Muscle layer of duodenum (tissue), 2 donors: ENCODE results near the gene NIN.

ENCODE experiments used
- H3K27ac ChIP-seq: one replicate; pipeline ENCODE4 v1.7.0; 2013; ENCODE audit warnings: mild to moderate bottlenecking, low read length
- H3K27me3 ChIP-seq: one replicate; pipeline ENCODE4 v1.7.0; 2013; ENCODE audit warnings: low read depth, mild to moderate bottlenecking, control low read depth, low read length
- H3K36me3 ChIP-seq, 2 donors: one replicate each; pipeline ENCODE4 v1.7.0; 2013; ENCODE audit warnings: low read length in 2 of 2, control low read depth in 1 of 2, mild to moderate bottlenecking in 1 of 2; ENCODE audit not compliant: insufficient read depth in 2 of 2, control insufficient read depth in 1 of 2
- H3K4me1 ChIP-seq, 2 donors: one replicate each; pipeline ENCODE4 v1.7.0; 2013; ENCODE audit warnings: low read length in 2 of 2, mild to moderate bottlenecking in 2 of 2, control low read depth in 1 of 2, moderate library complexity in 1 of 2; ENCODE audit not compliant: insufficient read depth in 2 of 2, control insufficient read depth in 1 of 2
- H3K4me3 ChIP-seq, 2 donors: one replicate each; pipeline ENCODE4 v1.7.0; 2013; ENCODE audit warnings: low read length in 2 of 2, low read depth in 1 of 2, mild to moderate bottlenecking in 1 of 2
- H3K9me3 ChIP-seq, 2 donors: one replicate each; pipeline ENCODE4 v1.7.0; 2013; ENCODE audit warnings: low read length in 2 of 2, control low read depth in 1 of 2, mild to moderate bottlenecking in 1 of 2; ENCODE audit not compliant: control insufficient read depth in 1 of 2
- donor health status: healthy.

NIN gene

GRCh38 chr14:50766338-50766886 lies 64.5 kb downstream of the NIN start:
- H3K27ac ChIP-seq = no peak overlapping the region

DNA sequence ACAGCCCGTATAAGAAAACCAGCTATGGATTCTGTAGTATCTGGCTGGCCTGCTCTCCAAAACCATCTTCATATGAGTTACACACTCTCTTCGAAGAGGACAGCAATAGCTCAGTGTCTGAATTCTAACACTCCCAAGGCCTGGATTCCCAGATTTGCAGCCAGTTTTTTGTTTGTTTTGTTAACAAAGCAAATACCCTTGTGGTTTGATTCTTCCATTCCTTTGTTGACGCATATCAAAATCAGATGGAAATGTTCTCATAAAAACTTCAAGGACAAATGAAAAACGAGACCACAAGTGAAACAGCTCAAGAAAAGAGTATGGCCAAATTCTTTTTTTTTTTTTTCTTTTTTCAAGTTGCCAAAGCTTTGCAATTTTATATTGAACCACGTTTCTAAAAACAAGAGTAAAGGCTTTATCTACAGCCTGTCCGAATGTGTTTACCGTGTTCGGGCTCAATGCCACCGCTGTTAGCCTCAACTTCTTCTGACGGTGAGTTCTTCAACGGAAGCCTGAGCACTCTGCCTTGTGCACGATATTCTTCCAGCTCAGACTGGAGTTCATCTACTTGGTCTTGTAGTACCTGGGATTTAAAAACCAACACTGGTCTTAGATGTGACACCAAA lies 67.5 kb downstream of the NIN start:
- Histone ChIP-seq H3K4me1 (no peaks in the 10 kb centered on the region), H3K4me3 (no peak overlapping the region), H3K27ac (no peak overlapping the region), H3K27me3 (no peaks in the 10 kb centered on the region), H3K9me3 (no peaks in the 10 kb centered on the region), H3K36me3 (peaks cover 52 to 68% of the 10 kb centered on the region in 2 donors)

More at GRCh38 chr14:50766338-50766886, 64.5 kb downstream of the NIN start:
- Histone ChIP-seq H3K36me3 (peaks cover 61 to 68% of the 10 kb centered on the region in 2 donors), H3K4me1 (no peaks in the 10 kb centered on the region), H3K4me3 (no peak overlapping the region), H3K27me3 (no peaks in the 10 kb centered on the region), H3K9me3 (no peaks in the 10 kb centered on the region)

DNA sequence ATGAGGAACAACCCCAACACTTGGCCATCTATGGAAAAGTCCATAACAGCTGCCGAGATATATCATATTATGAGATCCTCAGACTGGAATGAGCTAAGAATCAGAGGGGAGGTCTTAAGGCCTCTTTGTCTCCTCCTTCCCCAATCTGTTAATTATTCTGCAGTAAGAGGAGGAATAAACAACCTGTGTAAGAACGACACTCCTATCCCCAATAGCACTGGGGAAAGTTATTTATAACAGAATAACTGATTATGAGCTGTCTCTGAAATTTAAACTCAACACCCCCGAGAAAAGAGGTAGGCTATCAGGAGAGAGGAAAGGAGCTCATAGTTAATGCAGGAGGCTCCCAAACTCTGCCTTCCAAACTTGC lies 68.0 kb downstream of the NIN start:
- Histone ChIP-seq H3K9me3 (no peaks in the 10 kb centered on the region), H3K4me1 (no peaks in the 10 kb centered on the region), H3K27me3 (no peaks in the 10 kb centered on the region), H3K4me3 (no peak overlapping the region), H3K27ac (no peak overlapping the region), H3K36me3 (peaks cover 54 to 69% of the 10 kb centered on the region in 2 donors)

DNA sequence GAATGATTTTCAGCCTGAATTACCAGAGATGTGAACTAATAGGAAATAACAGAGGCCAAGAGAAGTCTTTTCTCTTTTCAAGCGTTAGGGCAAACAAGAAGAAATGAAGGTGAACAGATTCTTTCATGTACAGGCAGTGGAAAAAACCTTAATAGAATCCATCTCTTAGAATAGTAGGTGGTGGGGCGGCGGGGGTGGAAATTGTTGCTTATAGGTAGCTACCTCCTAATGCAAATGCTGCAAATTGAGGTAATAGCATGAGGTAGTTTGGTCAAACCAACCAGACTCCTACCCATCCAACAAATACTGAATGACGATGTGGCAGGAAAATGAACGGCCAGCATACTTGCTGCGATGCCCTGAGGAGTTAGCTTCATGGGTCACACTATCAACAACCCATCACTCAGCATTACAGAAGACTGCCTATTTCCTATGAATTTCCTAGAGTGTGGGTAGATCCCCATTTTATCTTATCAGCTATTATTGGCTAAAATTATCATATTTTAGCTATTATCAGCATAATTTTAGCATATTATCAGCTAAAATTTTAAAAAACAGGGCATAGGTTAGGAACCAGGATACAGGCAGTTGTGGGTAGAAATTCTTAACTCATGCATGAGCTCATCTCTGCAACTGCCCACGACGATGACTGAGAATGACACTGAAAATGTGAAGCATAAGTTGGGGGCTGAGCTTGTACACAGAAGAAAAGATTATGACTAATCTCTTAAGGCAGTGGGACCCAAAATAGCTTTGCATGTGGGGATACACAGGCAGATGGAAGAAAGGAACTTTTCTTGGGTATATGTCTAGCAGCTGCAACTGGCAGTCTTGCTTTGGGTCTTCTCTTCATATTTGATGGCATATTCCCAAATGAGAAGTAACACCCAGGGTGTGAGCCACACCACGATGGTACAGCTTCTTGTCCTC lies 68.7 kb downstream of the NIN start:
- Histone ChIP-seq H3K4me3 (no peak overlapping the region), H3K36me3 (peaks cover 54 to 75% of the 10 kb centered on the region in 2 donors), H3K9me3 (no peaks in the 10 kb centered on the region), H3K27me3 (no peaks in the 10 kb centered on the region), H3K4me1 (no peaks in the 10 kb centered on the region), H3K27ac (no peak overlapping the region)

DNA sequence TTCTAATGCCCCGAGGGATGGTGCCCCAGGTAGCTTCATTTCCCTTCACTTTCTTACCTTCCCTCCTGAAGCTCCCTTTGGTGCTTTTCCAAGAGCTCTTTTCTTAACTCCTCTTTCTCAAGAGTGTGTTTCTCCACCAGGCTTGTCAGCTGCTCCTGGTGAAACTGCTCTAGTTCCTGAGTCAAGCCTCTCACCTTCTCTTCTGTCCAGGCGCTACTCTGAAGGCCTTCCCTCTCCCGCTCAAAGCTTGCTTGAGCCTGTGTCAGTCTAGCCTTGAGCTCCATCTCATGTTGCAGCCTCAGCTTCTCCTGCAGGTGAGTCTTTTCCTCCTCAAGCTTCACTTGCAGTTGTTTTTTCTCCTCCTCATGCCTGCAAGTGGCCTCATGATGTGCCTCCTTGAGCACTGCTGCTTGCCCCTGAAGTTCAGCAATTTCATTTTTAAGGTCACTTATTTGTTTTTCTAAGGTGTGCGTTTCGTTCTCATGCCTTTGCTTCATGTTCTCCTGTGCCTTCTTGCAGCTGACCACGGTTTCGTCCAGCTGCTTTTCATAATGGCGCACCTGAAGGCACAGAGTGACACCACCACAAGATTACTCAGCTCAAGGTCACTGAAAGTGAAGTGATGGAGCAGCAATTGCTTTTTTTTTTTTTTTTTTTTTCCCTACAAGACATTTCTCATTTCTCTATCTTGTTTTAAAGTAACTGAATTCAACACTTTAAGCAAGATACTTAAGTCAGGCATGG lies 71.0 kb downstream of the NIN start:
- Histone ChIP-seq H3K36me3 (peaks cover 56 to 81% of the 10 kb centered on the region in 2 donors), H3K4me3 (no peak overlapping the region), H3K4me1 (no peaks in the 10 kb centered on the region), H3K9me3 (no peaks in the 10 kb centered on the region), H3K27me3 (no peaks in the 10 kb centered on the region), H3K27ac (no peak overlapping the region)

DNA sequence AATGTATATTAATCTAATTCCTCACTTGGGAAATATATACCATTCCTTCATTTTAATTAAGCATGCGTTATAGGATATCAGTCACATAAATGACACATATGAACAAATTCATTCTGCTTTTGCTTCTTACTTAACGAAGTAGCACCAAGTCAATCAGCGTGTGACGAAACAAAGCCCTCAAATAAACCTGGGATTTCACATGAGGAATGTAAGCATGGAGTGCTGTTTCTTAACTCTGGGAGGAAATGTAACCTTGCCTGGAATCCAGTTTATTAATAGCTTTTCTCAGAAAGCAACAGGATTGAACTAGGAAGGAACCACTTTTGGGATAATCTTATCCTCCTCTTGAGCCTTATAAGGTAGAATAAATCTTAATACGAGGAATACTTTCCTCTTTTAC lies 72.0 kb downstream of the NIN start:
- no peaks in the 10 kb centered on the region for H3K9me3 ChIP-seq
- H3K27ac ChIP-seq = no peak overlapping the region
- no peaks in the 10 kb centered on the region for H3K27me3 ChIP-seq
- no peak overlapping the region for H3K4me3 ChIP-seq
- peaks cover 58 to 83% of the 10 kb centered on the region in 2 donors for H3K36me3 ChIP-seq
- H3K4me1 ChIP-seq = no peaks in the 10 kb centered on the region

- Histone ChIP-seq H3K36me3 (peaks cover 59 to 81% of the 10 kb centered on the region in 2 donors), H3K27me3 (no peaks in the 10 kb centered on the region), H3K9me3 (no peaks in the 10 kb centered on the region), H3K4me1 (no peaks in the 10 kb centered on the region), H3K27ac (no peak overlapping the region), H3K4me3 (no peak overlapping the region)
Measured at GRCh38 chr14:50758305-50758704, 72.7 kb downstream of the NIN start.

- Histone ChIP-seq H3K27me3 (no peaks in the 10 kb centered on the region), H3K27ac (no peak overlapping the region), H3K4me1 (no peaks in the 10 kb centered on the region), H3K36me3 (peaks cover 53 to 75% of the 10 kb centered on the region in 2 donors), H3K9me3 (no peaks in the 10 kb centered on the region), H3K4me3 (no peak overlapping the region)
Measured at GRCh38 chr14:50757702-50758101, 73.3 kb downstream of the NIN start.

- Histone ChIP-seq H3K27ac (no peak overlapping the region), H3K4me3 (no peak overlapping the region), H3K36me3 (peaks cover 39 to 65% of the 10 kb centered on the region in 2 donors), H3K4me1 (no peaks in the 10 kb centered on the region), H3K9me3 (no peaks in the 10 kb centered on the region), H3K27me3 (no peaks in the 10 kb centered on the region)
Measured at GRCh38 chr14:50756300-50756699, 74.7 kb downstream of the NIN start.

- Histone ChIP-seq H3K27me3 (no peaks in the 10 kb centered on the region), H3K9me3 (no peaks in the 10 kb centered on the region), H3K36me3 (peaks cover 27 to 28% of the 10 kb centered on the region in 2 donors), H3K4me1 (no peaks in the 10 kb centered on the region), H3K27ac (no peak overlapping the region), H3K4me3 (no peak overlapping the region)
Measured at GRCh38 chr14:50750323-50750722, 80.6 kb downstream of the NIN start.
